COLO668 (cell line): ENCODE data around the gene NEU2.

Experiments used
- DNase-seq: peaks from one replicate; lab custom pipeline; 2025; ENCODE audit not compliant: unreplicated experiment; lab: John Stamatoyannopoulos, UW

The NEU2 gene

GRCh38 chr2:233032551-233033320 lies at the start of gene NEU2:
Gene NEU2 (plus strand): TSS chr2:233032672. CDS start chr2:233032672, 0 bp downstream.
- DNase-seq, result no peak

DNA sequence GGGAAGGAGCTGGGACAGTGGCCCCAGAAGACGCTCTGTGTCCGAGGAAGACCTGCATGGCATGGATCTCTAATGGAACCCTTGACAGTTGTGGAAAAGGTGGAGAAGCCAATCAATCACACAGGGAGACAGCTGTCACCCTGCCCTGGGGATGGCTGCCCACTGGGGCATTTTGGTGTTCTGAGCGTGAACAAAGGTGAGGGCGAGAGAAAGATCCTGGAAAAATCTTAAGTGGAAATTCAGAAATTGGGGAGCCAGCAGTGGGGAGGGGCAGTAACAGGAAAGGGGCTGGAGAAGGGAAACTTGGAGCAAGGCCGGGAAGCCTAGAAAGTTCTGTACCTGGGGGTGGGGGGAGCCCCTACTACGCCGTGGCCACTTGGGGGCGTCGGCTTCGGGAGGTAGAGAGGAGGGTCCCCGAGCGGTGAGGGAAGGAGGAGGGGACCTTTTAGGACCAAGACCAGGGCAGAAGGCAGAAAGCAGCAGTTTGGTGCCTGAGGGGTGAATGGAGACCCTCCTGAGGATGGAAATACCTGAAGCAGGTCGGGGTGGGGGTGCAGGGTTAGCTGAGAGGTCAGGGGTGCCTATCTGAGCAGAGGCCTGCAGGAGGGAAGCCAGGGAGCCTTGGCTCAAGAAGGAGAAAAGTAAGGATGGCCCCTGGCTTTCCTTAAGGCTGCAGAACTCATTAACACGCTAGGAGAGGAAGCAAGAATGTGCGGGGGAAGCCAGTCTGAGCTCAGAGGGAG lies 49.4 kb upstream of the NEU2 start:
- DNase-seq, result no peak

- no peak for DNase-seq
Measured at GRCh38 chr2:232983669-232984140, 48.8 kb upstream of the NEU2 start.

GRCh38 chr2:232984451-232985207 lies 47.8 kb upstream of the NEU2 start:
- DNase-seq, result no peak

DNA sequence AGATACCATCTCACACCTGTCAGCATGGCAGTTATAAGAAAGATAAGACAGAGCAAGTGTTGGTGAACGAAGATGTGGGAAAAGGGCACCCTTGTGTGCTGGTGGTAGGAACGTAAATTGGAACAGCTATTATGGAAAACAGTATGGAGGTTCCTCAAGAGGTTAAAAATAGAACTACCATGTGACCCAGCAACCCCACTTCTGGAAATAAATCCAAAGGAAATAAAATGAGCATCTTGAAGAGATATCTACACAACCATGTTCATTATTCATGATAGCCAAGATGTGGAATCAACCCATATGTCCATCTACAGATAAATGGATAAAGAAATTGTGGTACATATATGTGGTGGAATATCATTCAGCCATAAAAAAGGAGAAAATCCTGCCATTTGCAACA lies 46.3 kb upstream of the NEU2 start:
- DNase-seq, result no peak

GRCh38 chr2:232993231-232993821 lies 39.1 kb upstream of the NEU2 start:
- DNase-seq, result no peak

- no peak for DNase-seq
Measured at GRCh38 chr2:232994446-232994845, 38.0 kb upstream of the NEU2 start.

GRCh38 chr2:232997749-232998665 lies 34.5 kb upstream of the NEU2 start:
- DNase-seq, result no peak

GRCh38 chr2:232998666-232998985 lies 33.8 kb upstream of the NEU2 start:
- DNase-seq, result no peak

DNA sequence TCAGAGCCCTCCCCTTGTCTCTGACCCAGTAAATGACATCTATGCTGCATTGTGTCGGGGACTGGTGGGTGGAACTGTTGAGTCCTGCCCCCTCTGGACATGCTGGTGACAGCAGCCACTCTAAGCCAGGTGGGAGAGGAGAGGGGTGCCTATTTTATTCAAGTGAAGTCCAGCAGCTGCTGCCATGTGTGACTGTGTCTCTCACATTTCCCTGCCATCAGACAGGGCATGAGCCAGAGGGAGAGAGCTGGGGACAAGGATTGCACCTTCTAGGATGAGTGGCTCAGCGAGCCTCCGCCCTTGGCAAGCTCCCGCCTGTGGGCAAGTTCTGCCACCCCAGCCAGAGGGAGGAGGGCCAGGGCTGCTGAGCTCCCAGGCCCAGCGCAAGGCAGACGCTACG lies 33.1 kb upstream of the NEU2 start:
- DNase-seq, result no peak

DNA sequence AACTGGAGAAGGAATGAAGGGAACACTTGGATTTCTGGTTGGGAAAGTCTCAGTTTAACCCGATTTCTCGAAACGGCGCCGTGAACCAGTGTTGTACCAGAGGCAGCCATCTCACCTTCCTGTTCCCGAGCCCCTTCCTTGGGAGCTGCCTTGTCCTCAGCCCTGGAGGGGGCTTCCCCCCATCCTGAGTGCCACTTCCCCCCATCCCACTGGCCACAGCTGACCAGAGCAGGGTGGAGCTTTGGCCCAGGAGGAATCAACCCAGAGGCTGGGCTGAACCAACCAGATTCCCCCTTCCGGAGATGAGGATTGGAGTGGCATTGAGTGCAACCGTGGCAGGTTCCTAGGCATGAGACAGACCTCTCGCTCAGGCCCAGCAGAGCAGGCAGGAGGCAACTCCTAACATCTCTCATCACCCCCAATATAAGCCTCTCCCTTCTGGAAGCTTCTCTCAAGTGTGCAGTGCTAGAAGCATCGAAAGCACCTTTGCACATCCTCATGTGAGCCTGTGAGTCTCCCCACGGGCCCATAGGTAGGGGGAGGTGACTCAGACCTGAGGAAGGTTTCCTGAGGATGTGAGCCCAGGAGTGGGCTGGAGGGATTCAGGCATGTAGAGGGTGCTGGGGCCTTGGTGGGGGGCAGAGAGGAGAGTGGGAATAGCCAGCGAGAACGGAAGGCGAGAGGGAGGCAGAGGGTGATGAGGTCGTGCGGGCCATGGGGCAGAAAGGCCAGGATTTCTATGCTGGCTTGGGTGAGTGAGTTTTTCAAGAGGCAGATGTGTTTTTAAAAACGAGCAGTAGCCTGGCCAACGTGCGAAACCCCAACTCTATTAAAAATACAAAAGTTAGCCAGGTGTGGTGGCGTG lies 31.4 kb upstream of the NEU2 start:
- DNase-seq, result no peak

DNA sequence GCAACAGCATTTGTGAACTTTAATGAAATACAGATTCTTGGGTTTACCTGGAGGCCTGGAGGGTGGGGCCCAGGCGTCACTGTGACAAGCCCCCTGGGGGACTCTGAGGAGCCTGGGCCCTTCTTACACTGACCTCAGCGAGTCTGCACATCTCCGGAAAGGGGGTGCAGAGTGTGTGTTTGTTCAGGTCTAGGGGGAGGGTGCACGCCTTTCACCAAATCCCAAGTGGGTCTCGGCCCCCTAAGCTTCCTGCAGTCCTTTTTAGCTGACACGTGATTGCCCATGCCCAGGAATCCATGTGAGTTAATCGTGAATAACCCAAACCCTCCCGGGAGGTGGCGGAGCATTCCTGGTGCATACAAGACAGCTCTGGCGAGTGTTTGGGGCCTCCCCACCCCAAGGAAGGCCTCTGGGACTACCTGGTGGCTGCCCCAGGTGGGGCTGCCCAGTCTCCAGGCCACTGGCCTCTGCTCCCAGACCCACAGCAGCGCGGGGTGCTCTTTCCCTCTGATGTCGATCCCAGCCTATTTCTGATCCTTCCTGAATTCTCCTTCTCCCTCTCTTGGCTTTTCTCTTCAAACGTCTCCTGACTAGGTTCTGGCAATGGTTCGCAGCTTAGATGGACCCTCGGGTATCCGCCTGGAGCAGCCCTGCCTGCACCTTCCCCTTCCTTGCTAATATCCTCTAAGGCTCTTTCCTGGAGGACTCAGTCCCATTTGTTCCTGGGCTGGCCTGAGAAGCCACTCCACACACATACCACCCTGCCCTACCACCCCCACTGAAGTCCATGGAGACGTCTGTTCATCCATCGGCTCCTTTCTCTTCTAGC lies 29.4 kb upstream of the NEU2 start:
- DNase-seq, result no peak

DNA sequence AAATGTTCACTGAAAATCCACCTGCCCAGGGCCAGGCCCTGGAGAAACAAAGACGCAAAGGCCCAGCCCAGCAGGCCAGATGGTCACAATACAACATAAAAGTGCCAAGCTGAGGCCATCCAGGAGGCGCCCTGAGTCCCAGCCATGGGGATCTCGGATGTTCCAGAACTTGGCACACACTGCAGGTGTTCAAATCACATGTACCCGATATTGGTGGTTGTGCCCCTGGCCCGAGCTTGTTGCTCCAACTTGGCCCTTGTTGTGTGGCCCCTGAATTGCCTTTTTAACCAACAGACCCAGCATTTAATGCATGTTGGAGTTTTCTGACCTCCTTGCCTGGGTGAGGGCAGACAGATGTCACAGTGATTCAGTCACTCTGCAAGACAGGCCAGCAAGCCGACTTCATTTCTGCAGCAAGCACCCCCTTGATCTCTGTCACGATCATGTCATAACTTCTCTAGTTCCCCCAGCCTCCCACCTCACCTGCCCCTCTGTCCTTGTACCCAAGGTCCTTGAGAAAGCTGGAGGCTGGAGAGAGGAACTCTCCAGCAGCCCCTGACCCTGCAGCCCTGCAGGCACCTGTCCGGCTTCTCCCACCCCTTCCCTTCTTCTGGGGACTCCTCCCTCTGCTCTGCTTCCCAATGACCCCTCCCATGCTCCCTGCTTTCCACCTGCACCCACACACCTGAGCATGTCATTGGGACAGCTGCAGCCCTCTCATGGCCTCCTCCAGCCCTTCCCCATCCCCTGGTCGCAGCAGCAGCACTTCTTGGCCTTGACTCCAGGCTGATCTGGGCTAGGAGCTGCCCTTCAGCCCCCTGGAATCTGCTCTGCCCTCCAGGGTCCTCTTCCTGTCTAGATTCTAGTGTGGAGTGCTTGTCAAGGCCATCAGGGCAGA lies 28.6 kb upstream of the NEU2 start:
- DNase-seq, result no peak

DNA sequence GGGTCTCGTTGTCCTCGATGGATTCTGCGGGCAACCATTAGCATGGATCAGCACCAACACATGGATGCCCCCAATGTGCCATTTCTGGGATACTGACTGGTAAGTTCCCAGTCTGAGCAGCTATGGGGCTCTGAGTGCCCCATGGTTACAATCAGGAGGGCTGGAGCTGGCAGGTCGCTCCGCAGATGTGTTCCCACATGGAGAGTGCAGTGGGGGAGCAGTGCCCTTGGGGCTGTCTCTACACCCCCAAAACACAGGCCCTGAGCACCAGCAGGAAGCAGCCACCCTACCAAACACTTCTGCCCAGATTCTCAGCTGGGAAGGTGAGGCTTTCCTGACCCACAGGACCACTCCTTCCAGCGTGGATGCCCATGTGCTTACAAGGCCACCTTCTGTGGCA lies 27.4 kb upstream of the NEU2 start:
- no peak for DNase-seq

DNA sequence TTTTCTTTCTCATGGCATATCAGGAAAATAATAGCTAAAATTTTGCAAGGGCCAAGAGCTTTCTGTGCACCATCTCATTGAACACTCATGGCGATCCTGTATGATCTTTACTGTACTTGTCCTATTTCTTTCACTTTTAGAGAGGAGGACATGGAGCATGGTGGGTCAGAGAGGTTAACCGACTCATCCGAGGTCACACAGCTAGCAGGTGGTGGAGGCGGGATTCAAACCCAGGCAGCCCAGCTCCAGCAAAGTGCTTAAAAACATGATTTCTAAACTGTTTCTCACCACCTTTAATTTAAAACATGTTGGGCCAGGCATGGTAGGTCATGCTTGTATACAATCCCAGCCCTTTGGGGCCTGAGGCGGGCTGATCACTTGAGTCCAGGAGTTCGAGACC lies 25.8 kb upstream of the NEU2 start:
- DNase-seq, result no peak

DNA sequence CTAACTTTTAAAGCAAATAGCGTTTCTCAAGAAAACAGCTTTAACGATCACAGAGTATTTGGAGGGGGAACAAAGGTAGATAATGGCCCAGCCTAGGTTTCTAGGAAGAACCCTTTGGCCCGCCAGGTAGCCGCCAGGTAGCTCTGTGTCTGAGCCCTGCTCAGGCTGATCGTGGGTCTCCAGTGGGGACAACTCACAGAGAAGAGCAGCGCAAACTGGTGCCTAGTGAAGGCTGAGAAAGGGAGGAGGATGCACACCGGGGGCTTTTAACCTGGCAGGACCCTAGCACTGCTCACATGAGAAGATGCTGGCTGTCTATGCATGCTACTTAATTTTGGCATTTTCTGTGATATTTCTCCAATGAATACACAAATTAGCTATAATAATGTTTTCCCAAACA lies 25.2 kb upstream of the NEU2 start:
- DNase-seq, result no peak

DNA sequence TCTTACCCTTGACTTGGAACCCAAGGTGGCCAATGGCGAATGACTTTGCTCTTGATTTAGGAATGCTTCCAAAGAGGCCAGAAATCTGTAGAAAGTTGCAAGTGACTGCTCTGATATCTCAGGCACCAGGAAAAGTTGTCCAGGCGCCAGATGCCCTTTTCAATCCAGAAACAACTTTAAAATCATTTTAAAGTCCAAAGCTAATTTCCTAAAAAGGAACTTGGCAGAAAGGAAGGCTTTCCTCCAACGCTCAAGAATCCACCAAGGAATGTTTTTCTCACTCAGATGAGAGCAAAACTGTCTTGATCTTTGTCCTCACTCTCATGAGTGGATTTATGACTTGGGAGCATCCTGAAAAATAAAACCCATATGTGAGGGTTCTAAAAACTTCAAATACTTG lies 24.7 kb upstream of the NEU2 start:
- no peak for DNase-seq

- DNase-seq, result no peak
Measured at GRCh38 chr2:233009661-233010060, 22.8 kb upstream of the NEU2 start.
